Gastrocnemius medialis (tissue), 4 donors: ENCODE data around the gene ADSS1. TPM values are rescaled to one million over a fixed set of nuclear protein-coding genes. Genes with fewer than 3 reads are reported as not detected.
"Not testable (repeated sequence)": the region's sequence is repeated elsewhere in the genome, so short reads cannot be mapped to it uniquely, and the experiment has no call there.

Source experiments
- ATAC-seq, 2 donors: fragments of 150-250 bp; one replicate each; pipeline ENCODE4 v1.9.1; 2016
- DNase-seq, 2 donors: peaks; one replicate each; pipeline ENCODE4 v3.0.0-alpha.2; 2019
- H3K27ac ChIP-seq, 4 donors: fragments of 200-600 bp; sonication (generic); 1 replicate in 1 of 4; 2 replicates in 3 of 4; pipeline ENCODE4 v1.5.1; 2016 to 2018; ENCODE audit warnings: mild to moderate bottlenecking in 2 of 4, moderate library complexity in 1 of 4
- H3K27me3 ChIP-seq, 3 donors: fragments of 200-600 bp; sonication (generic) in 2 of 3; 1 replicate in 1 of 3; 2 replicates in 2 of 3; pipeline versions ENCODE4 v1.5.1 to v1.6.0; 2016 to 2019; ENCODE audit warnings: mild to moderate bottlenecking in 1 of 3, moderate library complexity in 1 of 3
- H3K36me3 ChIP-seq, 2 donors: fragments of 200-600 bp; sonication (generic) in 1 of 2; one replicate each; pipeline ENCODE4 v1.5.1; 2017 to 2018
- H3K4me1 ChIP-seq, 2 donors: fragments of 200-600 bp; sonication (generic) in 1 of 2; one replicate each; pipeline ENCODE4 v1.5.1; 2016 to 2017; ENCODE audit warnings: mild to moderate bottlenecking in 2 of 2
- H3K4me3 ChIP-seq, 4 donors: fragments of 200-600 bp; sonication (generic) in 3 of 4; 1 replicate in 1 of 4; 2 replicates in 3 of 4; pipeline ENCODE4 v1.5.1; 2016 to 2019; ENCODE audit warnings: mild to moderate bottlenecking in 2 of 4
- H3K9me3 ChIP-seq, 3 donors: fragments of 200-600 bp; sonication (generic) in 2 of 3; 1 replicate in 1 of 3; 2 replicates in 2 of 3; pipeline ENCODE4 v1.5.1; 2016 to 2019
- POLR2A ChIP-seq, 2 donors: fragments of 450-650 bp; IDR thresholded peaks; one replicate each; pipeline ENCODE4 v1.6.1; 2017; ENCODE audit warnings: antibody characterized with exemption in 2 of 2, mild to moderate bottlenecking in 2 of 2, moderate library complexity in 2 of 2
- in situ Hi-C, 4 donors: fragments of 200-750 bp; cut with MboI; loops; one replicate each; pipeline versions ENCODE4 v1.15.0 to v1.8.0; 2017; ENCODE audit warnings: low sequenced_read_pairs in 4 of 4
- intact Hi-C: fragments of 100-400 bp; cut with DNase I; formaldehyde crosslinking; loops from one replicate; pipeline ENCODE4 v1.15.1; 2023; ENCODE audit warnings: low total_unique reads
- total RNA-seq, 4 donors: library from RNA; depleted of rRNA; stranded (reverse); fragments of >200 nt; gene quantifications; one replicate each; pipeline versions ENCODE4 v1.1.0 to v1.2.3, GENCODE V29; 2016
- TF ChIP-seq, protein P1 (sequence below), 5 experiments: fragments of 450-650 bp in 3 of 5; fragments of 200-600 bp in 2 of 5; sonication (generic) in 2 of 5; IDR thresholded peaks in 4 of 5; conservative IDR thresholded peaks in 1 of 5; 1 replicate in 4 of 5; 2 replicates in 1 of 5; pipeline ENCODE4 v1.5.1; 2016 to 2019; ENCODE audit warnings: antibody characterized with exemption in 5 of 5, mild to moderate bottlenecking in 3 of 5, moderate library complexity in 3 of 5

Gene ADSS1
- total RNA-seq, 4 donors from 2014 or later, result 165 to 577 (median 232) TPM

DNA sequence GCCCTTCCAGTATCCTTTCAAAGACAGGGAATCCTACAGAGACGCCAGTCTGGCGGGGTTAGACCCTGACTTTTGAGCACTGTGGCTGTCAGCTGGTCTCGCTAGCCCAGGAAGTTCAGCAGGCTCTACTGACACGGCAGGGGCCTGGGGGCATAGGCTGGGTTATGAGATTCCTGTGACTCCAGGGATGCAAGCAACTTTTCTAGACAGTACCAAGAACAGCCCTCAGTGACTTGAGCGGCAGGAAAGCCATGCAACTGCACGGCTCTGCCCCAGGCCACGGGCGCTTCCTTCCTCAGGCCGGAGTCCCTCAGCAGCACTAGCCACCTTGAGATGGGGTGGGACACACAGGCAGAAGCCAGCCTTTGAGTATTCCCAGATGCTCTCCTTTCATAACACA is 23.8 kb downstream of the ADSS1 start:
- H3K4me1 ChIP-seq, result peaks cover 26 to 38% of the 10 kb centered on the region in 2 donors
- DNase-seq, result no peak

DNA sequence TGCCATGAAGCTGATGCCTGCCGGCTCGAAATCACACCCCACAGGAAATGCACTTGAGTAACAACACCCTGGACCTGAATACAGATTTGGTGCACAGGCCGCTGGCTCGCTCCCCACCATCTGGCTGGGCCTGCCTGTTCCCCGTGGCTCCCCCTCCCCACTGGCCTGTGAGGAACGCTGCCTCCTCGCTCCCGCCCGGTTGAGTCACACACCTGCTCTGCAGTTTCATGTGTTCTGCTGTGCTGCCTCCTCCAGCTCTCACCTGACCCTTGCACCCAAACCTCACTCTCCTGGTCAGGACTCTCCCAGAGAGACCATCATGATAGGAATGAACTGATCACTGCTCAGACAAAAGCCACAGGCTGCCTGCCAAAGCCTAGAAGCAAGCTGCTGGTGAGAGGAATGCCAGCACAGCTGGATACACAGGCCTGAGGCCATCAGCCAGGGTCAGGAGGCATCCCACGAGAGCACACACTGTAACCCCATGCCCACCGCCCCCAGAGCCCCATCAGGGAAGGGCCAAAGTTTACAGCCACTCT is 25.2 kb downstream of the ADSS1 start:
- no peaks in the 10 kb centered on the region for H3K9me3 ChIP-seq
- peak; percentile 76 to 90 for DNase-seq
- peak; percentile 39 to 48 for TF ChIP-seq POLR2A (IDR thresholded peaks at IDR 0.05)
- TF ChIP-seq, protein P1, sequence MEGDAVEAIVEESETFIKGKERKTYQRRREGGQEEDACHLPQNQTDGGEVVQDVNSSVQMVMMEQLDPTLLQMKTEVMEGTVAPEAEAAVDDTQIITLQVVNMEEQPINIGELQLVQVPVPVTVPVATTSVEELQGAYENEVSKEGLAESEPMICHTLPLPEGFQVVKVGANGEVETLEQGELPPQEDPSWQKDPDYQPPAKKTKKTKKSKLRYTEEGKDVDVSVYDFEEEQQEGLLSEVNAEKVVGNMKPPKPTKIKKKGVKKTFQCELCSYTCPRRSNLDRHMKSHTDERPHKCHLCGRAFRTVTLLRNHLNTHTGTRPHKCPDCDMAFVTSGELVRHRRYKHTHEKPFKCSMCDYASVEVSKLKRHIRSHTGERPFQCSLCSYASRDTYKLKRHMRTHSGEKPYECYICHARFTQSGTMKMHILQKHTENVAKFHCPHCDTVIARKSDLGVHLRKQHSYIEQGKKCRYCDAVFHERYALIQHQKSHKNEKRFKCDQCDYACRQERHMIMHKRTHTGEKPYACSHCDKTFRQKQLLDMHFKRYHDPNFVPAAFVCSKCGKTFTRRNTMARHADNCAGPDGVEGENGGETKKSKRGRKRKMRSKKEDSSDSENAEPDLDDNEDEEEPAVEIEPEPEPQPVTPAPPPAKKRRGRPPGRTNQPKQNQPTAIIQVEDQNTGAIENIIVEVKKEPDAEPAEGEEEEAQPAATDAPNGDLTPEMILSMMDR (IDR thresholded peaks at IDR 0.05 in 4 of 5, conservative IDR thresholded peaks at IDR 0.05 in 1 of 5), result peak in 1 of 5 experiments; percentile 14
- ATAC-seq, result peak; percentile 21 to 22
- no peaks in the 10 kb centered on the region for H3K27me3 ChIP-seq
- H3K36me3 ChIP-seq, result peaks cover 0 to 14% of the 10 kb centered on the region in 2 donors
- H3K27ac ChIP-seq, result peak overlapping the region; percentile 82 to 96 (median 95)
- peaks cover 32 to 44% of the 10 kb centered on the region in 2 donors for H3K4me1 ChIP-seq
- H3K4me3 ChIP-seq, result no peak overlapping the region
- in situ Hi-C loops, result no loop called here
- intact Hi-C loops, result loop anchor here (2.0 kb wide), 1 partner anchor 26 kb away; no protein-coding TSS in a partner anchor

More for the DNA sequence above, 23.8 kb downstream of the ADSS1 start:
- Histone ChIP-seq H3K27me3 (no peaks in the 10 kb centered on the region), H3K36me3 (peaks cover 0 to 25% of the 10 kb centered on the region in 2 donors), H3K4me3 (no peak overlapping the region), H3K27ac (peak overlapping the region; percentile 82 to 96 (median 95)), H3K9me3 (no peaks in the 10 kb centered on the region)
- intact Hi-C loops, result loop anchor here (2.0 kb wide), 1 partner anchor 25 kb away; no protein-coding TSS in a partner anchor
- in situ Hi-C loops, result no loop called here
- ATAC-seq, result no peak
- TF ChIP-seq, protein P1 (IDR thresholded peaks at IDR 0.05 in 4 of 5, conservative IDR thresholded peaks at IDR 0.05 in 1 of 5), result no peak
- no peak for TF ChIP-seq POLR2A (IDR thresholded peaks at IDR 0.05)

DNA sequence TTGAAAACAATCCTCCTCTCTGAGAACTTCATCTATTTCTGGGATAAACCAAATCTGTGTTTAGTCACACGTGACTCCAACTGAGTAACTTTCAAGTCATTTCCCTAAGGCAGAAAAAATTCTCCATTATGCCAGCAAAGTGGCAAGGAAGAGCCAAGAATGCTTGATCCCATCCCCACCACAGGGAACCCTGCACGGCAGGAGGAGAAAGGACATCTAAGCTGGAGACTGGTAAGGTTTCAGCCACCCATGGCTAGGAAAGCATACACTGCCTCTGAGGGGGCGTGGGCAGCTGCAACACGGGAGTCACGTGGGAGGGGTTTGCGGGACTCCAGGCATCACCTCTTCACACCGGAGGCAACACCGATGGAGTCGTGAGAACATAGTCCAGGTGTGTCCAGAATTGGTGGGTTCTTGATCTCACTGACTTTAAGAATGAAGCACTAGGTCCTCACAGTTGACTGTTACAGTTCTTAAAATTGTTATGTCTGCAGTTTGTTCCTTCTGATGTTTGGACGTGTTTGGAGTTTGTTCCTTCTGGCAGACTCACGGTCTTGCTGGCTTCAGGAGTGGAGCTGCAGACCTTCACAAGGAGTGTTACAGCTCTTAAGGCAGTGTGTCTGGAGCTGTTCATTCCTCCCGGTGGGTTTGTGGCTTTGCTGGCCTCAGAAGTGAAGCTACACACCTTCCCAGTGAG is 26.2 kb downstream of the ADSS1 start:
- DNase-seq (no peak), ATAC-seq (no peak)
- Histone ChIP-seq H3K9me3 (no peaks in the 10 kb centered on the region), H3K27ac (peak overlapping the region; percentile 82 to 96 (median 95)), H3K4me1 (peaks cover 42 to 55% of the 10 kb centered on the region in 2 donors), H3K36me3 (peaks cover 0 to 6% of the 10 kb centered on the region in 2 donors), H3K4me3 (no peak overlapping the region), H3K27me3 (no peaks in the 10 kb centered on the region)
- in situ Hi-C loops (no loop called here), intact Hi-C loops (no loop called here)
- TF ChIP-seq POLR2A (IDR thresholded peaks at IDR 0.05), result no peak
- TF ChIP-seq, protein P1 (IDR thresholded peaks at IDR 0.05 in 4 of 5, conservative IDR thresholded peaks at IDR 0.05 in 1 of 5), result no peak

DNA sequence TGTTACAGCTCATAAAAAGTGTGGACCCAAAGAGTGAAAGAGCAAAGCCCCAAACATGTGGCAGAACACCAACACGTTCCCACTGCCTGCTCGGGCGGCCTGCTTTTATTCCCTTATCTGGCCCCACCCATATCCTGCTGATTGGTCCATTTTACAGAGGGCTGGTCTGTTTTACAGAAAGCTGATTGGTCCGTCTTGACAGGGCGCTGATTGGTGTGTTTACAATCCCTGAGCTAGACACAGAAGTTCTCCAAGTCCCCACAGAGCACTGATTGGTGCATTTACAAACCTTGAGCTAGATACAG is 26.7 kb downstream of the ADSS1 start:
- in situ Hi-C loops, result not testable (repeated sequence)
- H3K4me1 ChIP-seq, result peaks cover 47 to 60% of the 10 kb centered on the region in 2 donors
- peak in 1 of 2 donors; percentile 26 for DNase-seq

More for the DNA sequence above, 26.7 kb downstream of the ADSS1 start:
- H3K9me3 ChIP-seq, intact Hi-C loops, H3K36me3 ChIP-seq, ATAC-seq, H3K27me3 ChIP-seq, H3K4me3 ChIP-seq: not testable (repeated sequence)
- H3K27ac ChIP-seq, result peak overlapping the region in 3 of 4 donors; percentile 82 to 96 (median 94)
